Measurements from ENCODE around the gene RASAL1.

Gene RASAL1

DNA sequence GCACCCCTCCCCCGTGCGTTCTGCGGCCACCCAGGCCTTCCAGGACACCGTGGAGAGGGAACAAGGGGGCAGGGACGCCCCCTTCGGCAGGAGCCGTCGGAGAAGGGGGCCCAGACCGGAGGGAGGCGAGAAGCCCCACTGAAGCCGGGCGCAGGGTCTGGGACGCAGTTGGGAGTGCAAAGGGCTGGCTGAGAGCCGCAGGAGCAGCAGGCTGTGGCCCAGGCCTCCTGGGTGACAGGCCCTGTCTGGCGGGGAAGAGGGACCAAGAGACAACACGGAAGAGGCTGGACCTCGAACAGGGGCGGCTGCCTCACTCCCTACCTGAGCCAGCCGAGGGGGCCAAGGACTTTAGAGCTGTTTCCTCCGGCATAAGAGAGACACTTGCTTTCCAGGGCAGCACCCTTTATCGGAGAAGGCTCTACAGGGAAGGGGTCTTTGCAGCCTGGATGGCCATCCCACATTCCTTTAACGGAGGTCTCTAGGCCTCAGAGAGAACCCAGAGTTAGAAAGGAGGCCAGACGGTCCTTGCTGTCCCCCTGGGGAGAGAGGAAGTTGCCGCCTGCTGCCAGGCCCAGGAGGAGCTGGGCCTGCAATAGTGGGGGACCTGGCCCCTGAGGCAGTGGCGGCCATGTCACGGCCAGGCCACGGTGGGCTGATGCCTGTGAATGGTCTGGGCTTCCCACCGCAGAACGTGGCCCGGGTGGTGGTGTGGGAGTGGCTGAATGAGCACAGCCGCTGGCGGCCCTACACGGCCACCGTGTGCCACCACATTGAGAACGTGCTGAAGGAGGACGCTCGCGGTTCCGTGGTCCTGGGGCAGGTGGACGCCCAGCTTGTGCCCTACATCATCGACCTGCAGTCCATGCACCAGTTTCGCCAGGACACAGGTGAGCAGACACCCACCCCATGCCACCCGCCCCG lies 77.7 kb downstream of the RASAL1 start:
- DNase-seq (ENCODE audit: low read depth in 3 of 3) = no peak

DNA sequence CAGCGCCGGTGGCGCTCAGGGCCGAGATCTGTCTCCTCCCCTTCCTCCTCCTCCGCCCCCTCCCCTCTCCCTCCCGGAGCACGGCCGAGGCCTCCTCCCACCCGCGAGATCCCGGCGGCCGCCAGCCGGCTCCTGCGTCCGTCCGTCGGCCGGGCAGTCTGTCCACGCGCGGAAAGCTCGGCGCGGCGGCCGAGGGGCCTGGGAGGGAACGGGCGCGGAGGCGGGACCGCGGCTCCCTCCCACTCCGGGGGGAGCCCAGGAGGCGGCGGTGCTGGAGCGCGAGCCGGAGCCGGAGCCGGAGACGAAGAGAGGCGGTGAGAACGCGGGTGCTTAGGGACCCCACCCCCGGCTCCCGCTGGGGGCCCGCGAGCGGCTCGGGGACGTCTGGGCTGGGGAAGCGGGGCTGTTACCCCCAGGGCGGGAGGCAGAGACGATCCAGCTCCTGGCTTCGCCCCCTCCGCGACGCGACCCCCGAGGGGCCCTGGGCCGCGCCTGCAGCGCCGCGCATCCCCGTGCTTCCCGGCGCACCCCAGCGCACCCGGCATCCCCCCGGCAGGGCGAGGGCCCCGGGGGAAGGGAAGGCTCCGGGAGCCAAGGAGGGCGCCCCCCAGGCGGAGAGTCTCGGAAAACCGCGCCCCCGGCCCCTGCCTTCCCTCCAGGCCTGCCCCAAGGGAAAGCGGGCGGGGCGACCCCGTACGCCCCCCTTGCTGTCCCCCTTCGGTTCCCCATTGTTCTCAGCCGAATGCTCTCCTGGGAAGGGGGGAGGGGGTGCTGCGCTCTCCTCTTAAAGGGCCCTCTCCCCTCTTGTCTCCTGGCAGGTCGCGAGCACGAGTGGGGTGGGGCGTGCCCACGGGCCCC lies 78.7 kb downstream of the RASAL1 start, which contains the start of gene DTX1:
Gene DTX1, plus strand, starts transcription at position 100 of the 858 bp plus-strand sequence. CDS start 1,463 bp downstream, outside the sequence.
- DNase-seq (ENCODE audit: low read depth in 3 of 3) = peak; percentile 16 to 37 (median 26)

DNA sequence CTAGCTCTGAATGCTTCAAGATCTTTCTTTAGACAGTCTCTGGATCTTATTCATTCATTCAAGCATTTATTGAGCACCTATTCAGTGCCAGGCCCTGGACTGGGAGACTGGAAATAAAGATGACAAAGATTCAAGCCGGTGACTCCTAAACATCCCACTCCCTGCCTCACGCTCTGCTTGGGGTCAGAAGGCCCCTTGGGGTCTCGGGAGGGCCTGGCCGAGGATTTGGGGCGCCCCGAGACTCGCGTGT lies 79.3 kb downstream of the RASAL1 start:
- no peak for DNase-seq (ENCODE audit: low read depth in 3 of 3)

DNA sequence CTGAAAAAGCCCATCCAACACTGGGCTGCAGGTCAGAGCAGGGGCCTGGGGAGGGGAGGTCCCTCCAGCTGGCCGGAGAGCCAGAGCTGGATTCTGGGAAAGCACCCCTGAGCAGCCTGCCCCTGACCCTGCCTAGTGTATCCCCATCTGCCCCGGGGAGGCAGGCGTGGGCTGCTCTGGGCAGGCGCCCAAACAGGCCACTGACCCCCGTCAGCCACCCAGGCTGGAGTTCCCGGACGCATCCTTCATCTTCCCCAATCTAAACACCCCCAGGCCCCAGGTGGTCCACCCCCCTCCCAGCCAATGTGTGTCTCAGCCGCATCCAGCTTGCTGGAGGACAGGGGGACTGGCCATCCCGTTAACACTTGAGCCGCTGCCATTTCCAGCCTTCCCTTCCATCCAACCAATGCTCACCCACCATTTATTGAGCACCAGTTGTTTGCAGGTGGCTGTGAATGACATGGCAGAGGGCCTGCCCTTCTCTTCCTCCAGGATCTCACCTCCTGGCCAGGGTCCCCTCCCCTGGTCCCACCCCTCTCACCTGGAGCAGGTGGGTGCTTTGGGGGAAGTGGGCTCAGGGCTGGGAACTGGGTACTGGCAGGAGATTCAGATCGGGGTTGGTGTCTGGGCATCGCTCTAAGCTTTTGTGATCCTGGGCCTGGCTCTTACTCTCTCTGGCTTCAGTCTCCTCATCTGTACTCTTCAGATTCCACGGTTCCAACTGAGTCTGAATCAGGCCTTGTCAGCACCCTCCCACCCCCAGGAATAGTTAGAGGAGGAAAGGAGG lies 79.8 kb downstream of the RASAL1 start:
- DNase-seq (ENCODE audit: low read depth in 3 of 3) = no peak

DNA sequence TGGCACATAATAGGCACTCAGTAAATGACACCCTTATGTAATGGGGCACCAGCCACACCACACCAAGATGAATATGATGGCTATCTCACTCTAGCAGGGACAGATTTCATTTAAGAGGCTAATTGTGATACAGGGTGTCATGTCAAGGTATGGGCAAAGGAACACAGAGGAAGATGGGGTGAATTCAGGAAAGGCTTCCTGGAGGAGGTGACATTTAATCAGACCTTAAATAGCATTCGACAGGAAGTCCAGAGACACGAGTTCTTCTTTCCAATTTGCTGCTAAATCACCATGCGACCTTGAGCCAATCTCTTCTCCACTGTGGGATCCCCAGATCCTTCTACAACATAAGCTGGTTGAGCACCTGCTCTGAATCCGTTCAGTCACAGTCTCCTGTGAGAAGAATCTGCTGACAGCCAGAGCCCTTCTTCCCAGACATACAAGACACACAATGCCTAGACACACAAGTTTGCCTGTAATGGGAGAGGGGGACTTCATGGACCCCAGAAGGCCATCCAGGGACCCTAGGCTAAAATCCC lies 80.5 kb downstream of the RASAL1 start:
- DNase-seq (ENCODE audit: low read depth in 3 of 3) = no peak

DNA sequence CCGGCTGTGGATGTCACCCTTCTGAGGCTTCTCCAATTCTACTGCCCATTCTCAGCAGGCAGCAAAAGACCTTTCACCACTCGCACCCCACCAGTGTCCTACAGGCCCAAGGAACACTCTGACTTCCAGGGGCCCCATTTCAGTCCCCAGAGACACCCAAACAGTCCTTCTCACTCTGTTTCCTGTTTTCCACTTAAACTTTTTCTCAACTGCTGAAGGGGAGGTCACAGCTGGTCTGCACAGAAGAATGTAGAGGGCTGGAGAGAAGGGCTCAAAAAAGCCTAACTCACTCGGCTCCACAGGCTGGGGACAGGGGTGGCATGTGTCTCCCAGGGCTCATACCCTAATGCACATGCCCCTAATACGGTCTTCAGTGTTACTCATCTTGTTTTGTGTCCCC lies 83.2 kb downstream of the RASAL1 start:
- no peak for DNase-seq (ENCODE audit: low read depth in 3 of 3)

DNA sequence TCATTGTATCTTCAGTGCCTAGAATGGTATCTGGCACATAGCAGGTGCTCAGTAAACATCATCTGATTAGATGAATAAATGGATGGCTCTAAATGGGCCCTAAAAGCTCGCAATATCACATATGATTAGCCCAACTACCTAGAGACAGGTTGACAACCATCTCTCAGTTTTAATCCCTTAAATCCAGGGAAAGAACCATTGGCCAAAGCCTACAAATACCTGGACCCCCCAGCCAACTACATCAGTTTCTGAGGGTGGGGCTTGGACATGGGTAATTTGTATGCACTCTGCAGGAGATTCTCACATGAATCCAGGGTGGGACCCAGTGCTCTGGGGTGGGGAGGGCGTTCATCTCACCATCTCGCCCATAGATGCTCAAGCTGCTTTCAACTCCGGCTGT lies 83.8 kb downstream of the RASAL1 start:
- no peak for DNase-seq (ENCODE audit: low read depth in 3 of 3)

DNA sequence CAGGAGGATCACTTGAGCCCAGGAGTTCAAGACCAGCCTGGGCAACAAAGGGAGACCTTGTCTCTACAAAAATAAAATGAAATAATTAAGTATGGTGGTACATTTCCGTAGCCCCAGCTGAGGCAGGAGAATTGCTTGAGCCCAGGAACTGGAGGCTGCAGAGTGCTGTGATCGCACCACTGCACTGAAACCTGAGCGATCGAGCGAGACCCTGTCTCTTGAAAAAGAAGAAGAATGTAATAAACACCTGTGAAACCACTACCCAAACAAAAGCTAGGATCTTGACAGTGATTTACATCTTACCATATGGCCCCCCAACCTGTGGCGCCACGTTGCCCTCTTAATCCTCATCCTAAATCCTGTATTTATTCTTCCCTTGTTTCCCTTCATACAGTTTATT lies 84.8 kb downstream of the RASAL1 start:
- DNase-seq (ENCODE audit: low read depth in 3 of 3) = no peak

DNA sequence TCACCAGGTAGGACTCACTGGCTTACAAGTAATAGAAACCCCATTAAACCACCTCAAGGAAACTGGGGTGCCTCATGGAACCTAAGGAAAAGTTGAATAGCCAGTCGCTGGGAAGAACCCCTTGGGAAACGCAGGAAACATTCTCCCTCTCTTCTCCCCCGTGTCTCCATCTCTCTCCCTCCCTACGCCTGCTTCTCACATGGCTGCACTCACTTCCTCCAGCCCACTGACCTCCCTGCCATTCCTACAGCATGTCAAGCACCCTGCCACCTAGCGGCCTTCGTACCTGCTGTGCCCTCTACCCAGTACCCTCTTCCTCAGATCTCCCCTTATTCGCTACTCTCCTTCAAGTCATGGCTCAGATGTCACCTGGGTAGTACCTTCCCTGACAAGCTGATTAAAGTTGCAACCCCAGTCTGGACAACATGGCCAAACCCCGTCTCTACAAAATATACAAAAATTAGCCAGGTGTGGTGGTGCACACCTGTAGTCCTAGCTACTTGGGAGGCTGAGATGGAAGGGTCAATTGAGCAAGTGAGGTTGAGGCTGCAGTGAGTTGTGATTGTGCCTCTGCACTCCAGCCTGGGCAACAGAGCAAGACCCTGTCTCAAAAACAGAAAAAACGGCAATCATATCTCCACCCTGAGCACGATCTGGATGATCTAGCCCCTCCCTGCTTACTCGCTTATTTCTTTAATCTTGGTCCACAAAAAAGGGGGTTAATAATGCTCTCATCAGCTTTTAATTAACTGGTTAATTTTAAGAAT lies 85.4 kb downstream of the RASAL1 start:
- DNase-seq (ENCODE audit: low read depth in 3 of 3) = no peak
